MM.1S (cell line): Measurements from ENCODE around the gene FGFR2.

Source experiments
- DNase-seq: peaks from one replicate; pipeline ENCODE4 v3.0.0-alpha.2; 2015
- H2AFZ ChIP-seq: fragments of 300-600 bp; sonication (generic); 2 replicates; pipeline ENCODE4 v1.6.0; 2016; ENCODE audit warnings: antibody characterized with exemption, low read length
- H3F3A ChIP-seq: fragments of 300-600 bp; sonication (generic); 2 replicates; pipeline ENCODE4 v1.6.1; 2016; ENCODE audit warnings: mild to moderate bottlenecking, antibody characterized with exemption, low read length, moderate library complexity, mixed read lengths; ENCODE audit not compliant: insufficient read depth
- H3K27ac ChIP-seq: fragments of 300-600 bp; sonication (generic); 2 replicates; pipeline ENCODE4 v1.5.1; 2016; ENCODE audit warnings: mild to moderate bottlenecking, low read length
- H3K27me3 ChIP-seq: fragments of 300-600 bp; sonication (generic); replicated peaks from 2 replicates; pipeline ENCODE4 v1.6.0; 2016; ENCODE audit warnings: low read length; ENCODE audit not compliant: insufficient read depth
- H3K36me3 ChIP-seq: fragments of 300-600 bp; sonication (generic); replicated peaks from 2 replicates; pipeline ENCODE4 v1.6.1; 2016; ENCODE audit warnings: mild to moderate bottlenecking, low read length, mixed read lengths; ENCODE audit not compliant: insufficient read depth
- H3K4me1 ChIP-seq: fragments of 300-600 bp; sonication (generic); 2 replicates; pipeline ENCODE4 v1.6.1; 2016; ENCODE audit warnings: low read length, mixed read lengths
- H3K4me2 ChIP-seq: fragments of 300-600 bp; sonication (generic); 2 replicates; pipeline ENCODE4 v1.6.0; 2016; ENCODE audit warnings: low read depth, low read length
- H3K4me3 ChIP-seq: fragments of 300-600 bp; sonication (generic); 2 replicates; pipeline ENCODE4 v1.5.1; 2016; ENCODE audit warnings: low read length, mixed read lengths
- H3K79me2 ChIP-seq: fragments of 300-600 bp; sonication (generic); 2 replicates; pipeline ENCODE4 v1.6.1; 2016; ENCODE audit warnings: mixed run types, low read length, mixed read lengths
- H3K9ac ChIP-seq: fragments of 300-600 bp; sonication (generic); 2 replicates; pipeline ENCODE4 v1.6.1; 2016; ENCODE audit warnings: low read length, mixed read lengths
- H3K9me2 ChIP-seq: fragments of 300-600 bp; sonication (generic); replicated peaks from 2 replicates; pipeline ENCODE4 v1.6.1; 2016; ENCODE audit warnings: mild to moderate bottlenecking, low read length, mixed read lengths; ENCODE audit not compliant: insufficient read depth
- H3K9me3 ChIP-seq: fragments of 300-600 bp; sonication (generic); replicated peaks from 2 replicates; pipeline ENCODE4 v1.6.1; 2016; ENCODE audit warnings: mild to moderate bottlenecking, low read length, mixed read lengths; ENCODE audit not compliant: insufficient read depth
- H4K20me1 ChIP-seq: fragments of 300-600 bp; sonication (generic); 2 replicates; pipeline ENCODE4 v1.6.1; 2016; ENCODE audit warnings: mild to moderate bottlenecking, low read length, moderate library complexity, mixed read lengths; ENCODE audit not compliant: insufficient read depth
- EZH2 ChIP-seq: fragments of 300-600 bp; sonication (generic); optimal IDR thresholded peaks from 2 replicates; pipeline ENCODE3; 2017; ENCODE audit warnings: low read depth, mild to moderate bottlenecking, antibody characterized with exemption, low read length, mixed read lengths
- EZH2phosphoT487 ChIP-seq: fragments of 300-600 bp; sonication (generic); IDR thresholded peaks from 2 replicates; pipeline ENCODE4 v1.6.1; 2018; ENCODE audit warnings: antibody characterized with exemption, low read length
- TF ChIP-seq, protein P1 (sequence below): fragments of 300-600 bp; sonication (generic); IDR thresholded peaks from 2 replicates; pipeline ENCODE4 v1.5.1; 2016; ENCODE audit warnings: antibody characterized with exemption, low read length, mixed read lengths

The FGFR2 gene

DNA sequence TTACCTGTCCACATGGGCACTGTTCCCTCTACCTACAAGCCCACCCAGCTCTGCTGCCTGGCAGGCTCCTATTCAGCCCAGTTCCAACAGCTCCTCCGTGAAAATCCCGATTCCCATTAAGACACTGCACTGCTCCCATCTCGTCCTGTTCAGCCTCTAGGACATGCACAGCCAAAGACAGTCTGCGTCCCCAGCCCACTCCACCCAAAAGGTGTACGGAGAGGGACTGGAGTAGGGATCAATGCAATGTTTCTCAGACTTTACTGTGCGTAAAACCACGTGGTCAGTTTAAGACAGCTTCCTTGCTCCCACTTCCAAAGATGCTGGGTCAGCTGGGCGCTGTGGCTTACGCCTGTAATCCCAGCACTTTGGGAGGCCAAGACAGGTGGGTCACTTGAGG lies 19.9 kb downstream of the FGFR2 start:
- Histone ChIP-seq H3K4me3 (no peak overlapping the region), H3K27ac (no peak overlapping the region), H3K27me3 (no peaks in the 10 kb centered on the region), H2AFZ (no peak overlapping the region), H3K79me2 (no peaks in the 10 kb centered on the region), H4K20me1 (no peaks in the 10 kb centered on the region), H3K9ac (no peak overlapping the region), H3K9me2 (no peaks in the 10 kb centered on the region), H3K4me1 (no peaks in the 10 kb centered on the region), H3F3A (no peaks in the 10 kb centered on the region), H3K9me3 (no peaks in the 10 kb centered on the region), H3K4me2 (no peak overlapping the region), H3K36me3 (no peaks in the 10 kb centered on the region)
- no peak for DNase-seq
- TF ChIP-seq EZH2phosphoT487: no peak
- no peak for TF ChIP-seq EZH2
- TF ChIP-seq, protein P1, sequence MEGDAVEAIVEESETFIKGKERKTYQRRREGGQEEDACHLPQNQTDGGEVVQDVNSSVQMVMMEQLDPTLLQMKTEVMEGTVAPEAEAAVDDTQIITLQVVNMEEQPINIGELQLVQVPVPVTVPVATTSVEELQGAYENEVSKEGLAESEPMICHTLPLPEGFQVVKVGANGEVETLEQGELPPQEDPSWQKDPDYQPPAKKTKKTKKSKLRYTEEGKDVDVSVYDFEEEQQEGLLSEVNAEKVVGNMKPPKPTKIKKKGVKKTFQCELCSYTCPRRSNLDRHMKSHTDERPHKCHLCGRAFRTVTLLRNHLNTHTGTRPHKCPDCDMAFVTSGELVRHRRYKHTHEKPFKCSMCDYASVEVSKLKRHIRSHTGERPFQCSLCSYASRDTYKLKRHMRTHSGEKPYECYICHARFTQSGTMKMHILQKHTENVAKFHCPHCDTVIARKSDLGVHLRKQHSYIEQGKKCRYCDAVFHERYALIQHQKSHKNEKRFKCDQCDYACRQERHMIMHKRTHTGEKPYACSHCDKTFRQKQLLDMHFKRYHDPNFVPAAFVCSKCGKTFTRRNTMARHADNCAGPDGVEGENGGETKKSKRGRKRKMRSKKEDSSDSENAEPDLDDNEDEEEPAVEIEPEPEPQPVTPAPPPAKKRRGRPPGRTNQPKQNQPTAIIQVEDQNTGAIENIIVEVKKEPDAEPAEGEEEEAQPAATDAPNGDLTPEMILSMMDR: no peak

DNA sequence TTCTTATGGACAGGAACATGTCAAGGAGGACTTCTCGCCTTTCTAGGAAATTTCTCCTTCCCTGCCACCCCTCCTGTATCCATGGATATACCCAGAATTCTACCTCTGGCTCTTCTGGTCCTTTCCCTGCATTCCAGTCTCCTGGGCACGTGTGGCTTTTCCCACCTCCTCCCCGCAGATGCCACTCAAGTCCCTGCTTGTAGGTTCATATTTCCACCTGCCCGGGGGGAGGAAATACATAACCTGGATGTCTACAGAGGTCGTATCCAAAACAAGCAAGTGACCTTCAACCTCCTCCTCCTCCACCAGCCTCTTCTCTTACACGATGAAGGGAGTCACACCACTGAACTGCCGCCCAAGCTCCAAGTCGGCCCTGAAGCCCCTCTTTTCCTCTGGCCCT lies 20.7 kb downstream of the FGFR2 start:
- Histone ChIP-seq H3K79me2 (no peaks in the 10 kb centered on the region), H3F3A (no peaks in the 10 kb centered on the region), H3K4me3 (no peak overlapping the region), H3K27ac (no peak overlapping the region), H3K36me3 (no peaks in the 10 kb centered on the region), H3K9me3 (no peaks in the 10 kb centered on the region), H3K4me1 (no peaks in the 10 kb centered on the region), H3K27me3 (no peaks in the 10 kb centered on the region), H3K9me2 (no peaks in the 10 kb centered on the region), H2AFZ (no peak overlapping the region), H3K4me2 (no peak overlapping the region), H4K20me1 (no peaks in the 10 kb centered on the region), H3K9ac (no peak overlapping the region)
- DNase-seq: no peak
- TF ChIP-seq EZH2: no peak
- TF ChIP-seq, protein P1: no peak
- no peak for TF ChIP-seq EZH2phosphoT487

DNA sequence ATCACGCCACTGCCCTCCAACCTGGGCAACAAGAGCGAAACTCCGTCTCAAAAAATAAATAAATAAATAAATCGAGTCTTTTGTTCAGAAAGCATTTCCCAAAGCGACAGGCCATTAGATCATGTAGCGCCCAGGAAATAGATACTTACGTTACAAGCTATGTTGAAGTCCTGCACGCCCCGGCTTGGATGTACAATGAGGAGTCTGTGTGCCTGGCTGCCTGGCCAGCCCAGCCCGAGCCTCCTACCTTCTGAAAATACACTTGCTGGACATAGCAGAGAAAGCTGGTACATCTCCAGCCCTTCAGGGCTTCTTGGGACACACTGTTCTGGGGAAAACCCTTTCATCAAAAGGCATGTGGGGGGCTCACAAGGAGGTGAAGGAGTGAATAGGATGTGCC lies 22.1 kb downstream of the FGFR2 start:
- Histone ChIP-seq H3F3A (no peaks in the 10 kb centered on the region), H3K4me3 (no peak overlapping the region), H4K20me1 (no peaks in the 10 kb centered on the region), H3K4me1 (no peaks in the 10 kb centered on the region), H3K9me2 (no peaks in the 10 kb centered on the region), H3K4me2 (no peak overlapping the region), H3K27ac (no peak overlapping the region), H3K27me3 (no peaks in the 10 kb centered on the region), H3K79me2 (no peaks in the 10 kb centered on the region), H3K9me3 (no peaks in the 10 kb centered on the region), H3K9ac (no peak overlapping the region), H2AFZ (no peak overlapping the region), H3K36me3 (no peaks in the 10 kb centered on the region)
- DNase-seq: no peak
- TF ChIP-seq EZH2 (no peak), EZH2phosphoT487 (no peak)
- TF ChIP-seq, protein P1: no peak
